ENCODE data around the gene SCRN1. TPM values are rescaled to one million over a fixed set of nuclear protein-coding genes. Genes with fewer than 3 reads are reported as not detected.

Gene SCRN1
- total and polyA plus RNA-seq, 2 of the 13 experiments (the other 11 are each of a cell fraction or from before 2014, with no cell fraction given), result 43.2 to 49.8 TPM

- no peak for TF ChIP-seq MTERF4 (CRISPR knock-in tag; IDR thresholded peaks at IDR 0.05)
- no peak for TF ChIP-seq ZBED4 (CRISPR knock-in tag; IDR thresholded peaks at IDR 0.05; ENCODE audit: borderline replicate concordance)
- TF ChIP-seq HIVEP1 (CRISPR knock-in tag; IDR thresholded peaks at IDR 0.05), result no peak
- TF ChIP-seq NCOA2 (CRISPR knock-in tag; IDR thresholded peaks at IDR 0.05), result no peak
- TF ChIP-seq ZNF549 (CRISPR knock-in tag; IDR thresholded peaks at IDR 0.05), result no peak
- peak; percentile 9; the same call in 1 of the 2 replicates for TF ChIP-seq IKZF5 (CRISPR knock-in tag; IDR thresholded peaks at IDR 0.05)
- no peak for TF ChIP-seq SRSF9 (IDR thresholded peaks at IDR 0.05; ENCODE audit: borderline replicate concordance, insufficient read depth, low read depth, low read length, poor library complexity, severe bottlenecking)
- TF ChIP-seq PLRG1 (conservative IDR thresholded peaks at IDR 0.05), result no peak
- no peak for TF ChIP-seq XBP1 (CRISPR knock-in tag; IDR thresholded peaks at IDR 0.05)
- TF ChIP-seq KLF15 (CRISPR knock-in tag; IDR thresholded peaks at IDR 0.05; ENCODE audit: borderline replicate concordance), result 0 out of 2 replicates have a peak, but pooled peaks have one; percentile 28
- 0 out of 2 replicates have a peak, but pooled peaks have one; percentile 15 for TF ChIP-seq THAP11 (CRISPR knock-in tag; IDR thresholded peaks at IDR 0.05)
- no peak for TF ChIP-seq ZNF569 (CRISPR knock-in tag; IDR thresholded peaks at IDR 0.05; ENCODE audit: borderline replicate concordance)
- TF ChIP-seq KDM5B (CRISPR knock-in tag; IDR thresholded peaks at IDR 0.05; ENCODE audit: borderline replicate concordance), result no peak
- TF ChIP-seq EZH2 (conservative IDR thresholded peaks at IDR 0.05; ENCODE audit: low read depth, low read length), result no peak
- TF ChIP-seq HOXA7 (CRISPR knock-in tag; IDR thresholded peaks at IDR 0.05), result no peak
- no peak for TF ChIP-seq KLF6 (CRISPR knock-in tag; IDR thresholded peaks at IDR 0.05)
- TF ChIP-seq ZNF614 (CRISPR knock-in tag; IDR thresholded peaks at IDR 0.05; ENCODE audit: borderline replicate concordance), result no peak
- no peak for TF ChIP-seq ZFYVE20 (CRISPR knock-in tag; IDR thresholded peaks at IDR 0.05; ENCODE audit: borderline replicate concordance, low read depth)
- TF ChIP-seq RELA (CRISPR knock-in tag; IDR thresholded peaks at IDR 0.05), result no peak
- TF ChIP-seq ZNF160 (CRISPR knock-in tag; IDR thresholded peaks at IDR 0.05), result no peak
- TF ChIP-seq CREBL2 (CRISPR knock-in tag; IDR thresholded peaks at IDR 0.05; ENCODE audit: borderline replicate concordance), result no peak
These were observed at the start of gene SCRN1 (continued) for GRCh38 chr7:29989257-29989995.

Data from HepG2 (cell line).